Activated CD4-positive, alpha-beta T cell treated with anti-CD3 and anti-CD28 coated beads for 24 hours (primary cell): Measurements from ENCODE around the gene DNAJC5G.
"Not testable (repeated sequence)": the region's sequence is repeated elsewhere in the genome, so short reads cannot be mapped to it uniquely, and the experiment has no call there.

Experiments
- DNase-seq, 2 donors: peaks; one replicate each; pipeline ENCODE4 v3.0.0-alpha.2; 2020; ENCODE audit warnings: low read depth in 2 of 2

The DNAJC5G gene

GRCh38 chr2:27308359-27308881, 33.2 kb downstream of the DNAJC5G start, which contains the start of gene UCN:
TSS of gene UCN (minus strand) at chr2:27308445. CDS start at chr2:27307895, 550 bp downstream.
- no peak for DNase-seq

GRCh38 chr2:27309651-27310050, 34.4 kb downstream of the DNAJC5G start:
- no peak for DNase-seq

DNA sequence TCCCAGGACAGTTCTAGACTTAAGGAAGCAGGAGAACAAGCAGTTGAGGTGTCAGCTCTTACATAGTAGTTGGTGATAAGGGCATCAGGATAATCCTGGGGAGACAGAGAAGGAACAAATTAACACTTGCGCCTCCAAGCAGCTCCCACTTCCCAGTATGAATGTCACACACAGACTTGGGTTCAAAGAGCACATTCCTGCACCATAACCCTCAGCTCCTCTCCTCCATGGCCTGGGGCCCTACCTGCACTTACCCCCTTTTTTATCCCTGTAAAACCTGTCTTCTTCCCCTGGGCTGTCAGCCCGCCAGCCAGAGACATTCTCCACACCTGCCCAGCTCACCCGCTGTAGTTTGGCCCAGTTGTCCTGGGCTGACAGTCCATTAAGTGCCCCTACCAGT, 36.9 kb downstream of the DNAJC5G start:
- DNase-seq = no peak

GRCh38 chr2:27313882-27314645, 38.8 kb downstream of the DNAJC5G start:
- no peak for DNase-seq

DNA sequence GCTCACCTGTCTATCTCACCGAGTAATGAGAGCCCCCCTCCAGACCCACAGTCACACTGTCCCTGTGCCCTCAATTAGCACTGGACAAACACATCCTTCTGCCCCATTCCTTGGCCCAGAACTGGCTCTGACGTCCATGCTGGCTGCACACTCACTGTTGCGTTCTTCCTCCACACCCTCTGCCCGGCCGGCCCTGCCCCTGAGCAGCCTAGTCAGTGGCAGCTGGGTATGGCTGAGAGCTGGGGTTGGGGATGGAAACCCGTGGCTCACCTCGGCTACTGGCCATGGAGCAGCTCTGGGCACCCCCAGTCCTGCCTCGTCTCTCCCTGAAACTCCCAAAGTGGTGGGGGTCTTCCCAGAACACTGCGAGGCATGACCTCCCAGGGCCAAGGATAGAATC, 39.5 kb downstream of the DNAJC5G start:
- DNase-seq = no peak

GRCh38 chr2:27315122-27315521, 39.9 kb downstream of the DNAJC5G start:
- DNase-seq = no peak

DNA sequence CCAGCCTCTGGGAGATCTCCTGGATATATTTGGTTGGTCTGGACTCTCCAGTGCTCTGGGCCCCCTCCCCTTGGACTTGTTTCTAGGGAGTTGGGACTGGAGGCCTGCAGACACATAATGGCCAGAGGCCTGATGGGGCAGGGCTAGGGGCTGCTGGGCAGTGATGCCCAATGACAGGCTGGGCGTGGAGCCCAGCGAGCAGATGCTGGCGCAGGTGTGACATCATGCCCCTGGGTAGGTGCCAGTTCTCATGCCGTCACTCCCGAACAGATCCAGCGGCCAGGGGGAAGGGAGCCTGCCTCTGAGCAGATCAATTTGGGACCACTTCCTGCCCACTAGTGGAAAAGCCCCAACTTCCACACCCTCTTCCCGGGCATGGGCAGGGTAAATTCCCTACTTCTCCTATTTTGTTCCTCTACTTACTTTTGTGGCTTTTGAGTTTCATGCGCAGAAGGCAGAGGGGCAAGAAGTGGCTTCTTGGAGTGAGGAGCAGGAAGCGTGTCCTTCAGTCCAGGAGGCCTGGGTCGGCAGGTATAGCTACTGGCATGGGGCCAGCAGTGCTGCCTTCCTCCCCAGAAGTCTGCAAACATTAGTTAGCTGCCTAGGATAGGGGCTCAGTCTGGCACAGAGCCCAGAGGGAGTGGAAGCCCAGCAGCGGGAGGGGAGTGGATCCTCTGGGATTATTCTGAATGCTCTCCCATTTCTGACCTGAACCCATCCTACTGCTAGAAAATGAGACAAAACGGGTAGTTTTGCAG, 41.6 kb downstream of the DNAJC5G start:
- DNase-seq = no peak

DNA sequence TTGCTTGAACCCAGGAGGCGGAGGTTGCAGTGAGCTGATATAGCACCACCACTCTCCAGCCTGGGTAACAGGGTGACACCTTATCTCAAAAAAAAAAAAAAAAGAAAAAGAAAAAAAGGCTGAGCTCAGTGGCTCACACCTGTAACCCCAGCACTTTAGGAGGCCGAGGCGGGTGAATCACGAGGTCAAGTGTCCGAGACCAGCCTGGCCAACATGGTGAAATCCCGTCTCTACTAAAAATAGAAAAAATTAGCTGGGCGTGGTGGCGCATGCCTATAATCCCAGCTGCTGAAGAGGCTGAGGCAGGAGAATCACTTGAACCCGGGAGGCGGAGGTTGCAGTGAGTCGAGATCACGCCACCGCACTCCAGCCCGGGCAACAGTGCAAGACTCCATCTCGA, 44.6 kb downstream of the DNAJC5G start:
- DNase-seq = not testable (repeated sequence)

DNA sequence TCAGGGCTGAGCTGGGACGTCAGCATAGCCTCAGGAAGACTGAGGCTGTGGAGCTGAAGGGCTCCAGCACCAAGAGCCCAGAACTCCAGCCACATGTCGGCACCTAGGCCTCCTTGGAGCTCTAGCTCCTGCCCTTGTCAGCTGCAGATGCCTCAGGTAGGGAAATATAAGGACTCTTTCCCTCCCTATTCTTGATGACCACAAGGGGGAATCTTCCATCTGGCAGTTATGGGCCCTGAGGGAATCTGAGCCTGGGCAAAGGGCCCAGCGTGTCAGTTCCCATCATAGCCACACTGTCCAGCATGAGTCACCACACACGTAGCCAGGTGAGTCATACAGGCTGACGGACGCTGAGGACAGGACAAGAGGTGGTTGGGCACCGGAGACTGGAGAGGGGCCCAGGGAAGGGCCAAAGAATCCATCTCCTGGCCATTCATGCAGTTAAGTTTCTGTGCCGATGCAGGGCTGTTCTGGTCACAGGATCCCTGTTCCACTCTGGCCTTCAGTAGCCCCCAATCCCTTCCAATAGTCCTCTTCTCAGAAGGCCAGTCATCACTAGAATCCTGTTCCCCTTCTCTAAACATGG, 45.8 kb downstream of the DNAJC5G start:
- no peak for DNase-seq

DNA sequence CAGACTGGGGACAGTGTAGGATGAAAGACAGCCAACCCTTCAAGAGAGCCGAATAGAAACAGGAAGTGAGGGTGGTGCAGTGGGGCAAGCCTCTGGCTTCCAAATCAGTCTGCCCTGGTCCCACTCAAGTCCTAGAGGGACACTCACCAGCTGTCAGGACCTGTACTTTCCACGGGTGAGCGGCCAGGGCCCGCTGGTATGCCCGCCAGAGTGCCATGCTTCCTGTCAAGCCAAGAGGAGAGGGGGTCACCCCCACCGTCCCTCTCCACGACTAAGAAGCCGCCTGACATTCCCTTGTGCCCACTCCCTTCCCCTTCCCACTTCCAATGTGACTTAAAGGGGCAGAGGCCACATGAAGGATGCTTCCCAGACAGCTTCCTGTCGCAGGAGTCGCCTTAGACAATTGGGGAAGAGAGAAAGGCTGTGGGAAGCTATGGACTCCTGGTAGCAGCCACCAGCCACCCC, 47.1 kb downstream of the DNAJC5G start:
- no peak for DNase-seq

DNA sequence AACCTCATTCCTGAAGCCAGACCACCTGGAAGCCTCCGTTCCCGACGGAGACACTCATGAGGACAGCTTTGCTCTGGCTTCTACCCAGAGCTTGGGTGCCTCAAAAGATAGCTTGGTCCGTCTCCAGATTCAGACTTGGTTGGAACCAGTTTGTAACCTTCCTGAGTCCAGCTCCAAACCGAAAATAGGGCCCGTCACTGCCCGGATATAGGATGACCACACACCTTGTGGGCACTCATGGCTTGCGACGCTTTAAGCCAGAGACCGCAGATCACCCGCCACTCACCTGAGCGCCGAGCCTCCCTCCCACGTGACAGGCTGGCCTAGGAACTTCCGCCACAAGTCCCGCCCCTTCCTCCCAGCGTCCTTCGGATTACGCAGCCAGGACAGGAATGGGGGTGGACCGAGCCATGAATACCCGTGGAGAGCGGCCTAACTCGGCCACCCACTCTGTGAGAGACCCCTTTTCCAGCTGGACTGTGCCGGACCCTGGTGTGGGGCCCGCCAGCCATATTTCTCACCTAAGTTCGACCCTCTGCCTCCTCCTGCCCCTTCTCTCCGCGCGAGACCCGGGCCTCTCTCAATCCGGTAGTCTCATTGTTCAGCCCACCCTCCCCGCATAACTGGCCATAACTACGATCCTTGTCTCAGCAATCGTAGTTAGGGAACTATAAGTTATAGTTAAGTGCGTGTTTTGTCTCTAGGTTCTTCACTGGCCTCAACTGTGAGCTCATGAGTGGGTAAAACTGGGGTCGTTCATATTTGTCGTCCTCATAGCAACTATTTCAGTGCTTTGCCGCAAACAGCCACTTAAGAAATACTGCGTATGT, 47.7 kb downstream of the DNAJC5G start, which contains the start of gene MPV17:
TSS of gene MPV17 (minus strand) at position 332 of the 830 bp plus-strand sequence. CDS start 580 bp downstream, outside the sequence.
- peak; percentile 84 to 88 for DNase-seq

DNA sequence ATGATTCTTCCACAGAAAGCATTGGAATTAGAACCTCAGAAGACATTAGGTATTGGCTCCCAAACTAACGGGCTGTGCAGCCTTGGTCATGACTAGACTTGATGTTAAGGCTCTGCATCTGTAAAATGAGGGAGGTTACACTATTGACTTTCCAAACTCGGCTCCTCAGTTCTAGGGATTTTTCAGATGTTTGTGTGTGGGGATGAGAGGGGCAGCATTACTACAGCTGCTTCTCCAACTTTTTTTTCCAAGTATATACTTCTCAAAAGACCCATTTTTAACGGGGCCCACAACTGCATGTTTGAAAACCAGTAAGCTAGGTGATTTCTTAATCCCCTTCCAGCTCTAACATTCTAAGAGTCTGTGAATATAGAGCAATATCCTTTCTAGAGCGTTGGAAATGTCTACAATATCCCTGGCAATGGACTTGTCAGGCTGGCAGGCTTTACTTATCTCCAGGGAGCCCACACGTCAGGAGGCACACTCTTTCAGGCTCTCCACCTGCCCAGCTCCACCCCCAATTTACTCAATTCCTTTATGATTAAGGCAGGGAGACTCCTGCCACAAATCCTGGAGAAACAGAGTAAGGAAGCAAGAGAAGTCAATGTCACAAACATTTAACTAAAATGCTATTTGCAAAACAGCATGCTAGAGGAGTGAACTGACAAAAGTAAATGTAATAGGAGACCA, 48.5 kb downstream of the DNAJC5G start:
- DNase-seq = no peak

DNA sequence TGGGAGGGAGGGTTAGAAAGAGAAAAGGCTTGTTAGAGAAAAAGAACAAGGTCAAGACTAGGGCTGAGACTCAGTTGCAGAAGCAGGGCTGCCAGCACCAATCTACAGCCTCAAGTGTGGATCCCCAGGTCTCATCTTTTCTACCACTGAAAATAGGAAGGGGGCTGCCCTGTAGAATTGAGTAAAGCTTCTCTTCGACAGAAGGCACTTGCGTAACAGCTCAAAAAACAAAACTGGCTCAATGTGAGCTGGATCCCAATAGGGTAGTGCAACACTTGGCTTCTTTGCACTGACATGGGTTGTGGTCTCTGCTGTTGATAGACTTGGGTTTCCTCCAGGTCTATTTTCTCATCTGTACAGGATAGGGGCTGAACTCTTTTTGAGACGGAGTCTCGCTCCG, 49.5 kb downstream of the DNAJC5G start:
- no peak for DNase-seq
